GM18505 (cell line): ENCODE results near the gene SLC12A7.
"Not testable (repeated sequence)": the region's sequence is repeated elsewhere in the genome, so short reads cannot be mapped to it uniquely, and the experiment has no call there.

Experiments used
- ATAC-seq: cut with Tn5 transposase; IDR thresholded peaks from one replicate; pipeline ENCODE4 v1.9.1; 2021; ENCODE audit not compliant: unreplicated experiment
- POLR2A ChIP-seq: IDR thresholded peaks from 4 replicates; pipeline ENCODE4 v1.6.1; 2011; ENCODE audit warnings: borderline replicate concordance; ENCODE audit not compliant: insufficient read depth, insufficient read length; ENCODE audit errors: extremely low read depth

Gene SLC12A7

DNA sequence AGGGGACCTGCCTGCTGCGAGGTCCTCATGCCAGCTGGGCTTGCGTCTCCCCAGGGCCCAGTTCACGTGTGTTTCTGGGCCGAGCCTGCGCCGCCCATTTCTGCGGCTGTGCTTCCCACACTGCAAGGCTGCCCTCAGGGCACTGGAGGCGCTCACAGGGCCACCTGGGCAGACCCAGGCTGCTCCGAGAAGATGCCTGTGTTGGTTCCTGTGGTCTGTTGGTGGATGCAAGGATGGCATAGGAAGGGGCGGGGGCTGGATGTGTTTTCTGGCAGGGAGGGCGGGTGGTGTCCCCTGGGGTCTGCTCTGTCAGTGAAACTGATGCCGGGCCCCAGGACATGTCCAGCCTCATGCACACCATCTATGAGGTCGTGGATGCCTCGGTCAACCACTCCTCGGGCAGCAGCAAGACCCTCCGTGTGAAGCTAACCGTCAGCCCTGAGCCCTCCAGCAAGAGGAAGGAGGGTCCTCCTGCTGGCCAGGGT, 77.4 kb downstream of the SLC12A7 start:
- ATAC-seq = no peak
- TF ChIP-seq POLR2A = no peak

- no peak for ATAC-seq
- no peak for TF ChIP-seq POLR2A
These were observed 78.0 kb downstream of the SLC12A7 start for GRCh38 chr5:1033606-1034420.

DNA sequence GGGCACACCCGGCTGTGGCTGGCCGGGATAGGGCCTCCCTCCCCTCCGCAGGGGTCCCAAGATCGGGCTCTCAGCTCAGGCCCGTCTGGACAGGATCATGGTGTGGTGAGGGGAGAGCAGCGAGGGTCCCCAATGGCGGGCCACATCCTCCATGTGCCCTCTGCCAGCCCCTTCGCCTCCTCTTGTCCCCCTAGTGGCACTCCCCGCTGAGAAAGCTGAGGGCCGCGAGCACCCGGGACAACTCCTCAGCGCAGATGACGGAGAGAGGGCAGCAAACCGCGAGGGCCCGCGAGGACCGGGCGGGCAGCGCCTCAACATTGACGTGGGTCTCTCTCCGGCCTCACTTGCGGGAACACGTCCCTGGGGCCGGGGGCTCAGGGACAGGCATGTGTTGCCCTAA, 78.7 kb downstream of the SLC12A7 start:
- ATAC-seq = no peak
- no peak for TF ChIP-seq POLR2A

DNA sequence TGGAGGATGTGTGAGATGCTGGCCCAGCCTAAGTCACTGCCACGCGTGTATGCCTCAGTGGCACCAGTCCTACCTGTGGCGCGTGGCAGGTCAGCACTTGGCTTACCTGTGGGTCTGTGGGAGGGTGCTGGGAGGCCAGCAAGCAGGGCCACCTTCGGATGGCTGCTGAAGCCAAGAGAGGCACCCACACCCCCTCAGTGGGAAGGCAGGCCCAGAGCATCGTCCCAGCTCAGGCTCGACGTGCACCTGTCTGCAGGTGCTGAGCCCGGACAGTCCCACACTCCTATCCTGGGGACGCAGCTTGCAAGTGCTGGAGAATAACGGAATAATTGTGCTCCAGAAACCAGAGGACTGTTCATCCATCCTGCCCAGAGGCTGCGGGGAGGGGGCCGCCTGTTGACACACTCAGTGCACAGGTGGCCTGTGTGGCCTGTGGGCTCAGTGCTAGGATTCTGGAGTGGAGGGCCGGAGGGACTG, 79.3 kb downstream of the SLC12A7 start:
- ATAC-seq = no peak
- no peak for TF ChIP-seq POLR2A

GRCh38 chr5:1032011-1032410, 79.9 kb downstream of the SLC12A7 start:
- TF ChIP-seq POLR2A = no peak
- ATAC-seq = no peak

DNA sequence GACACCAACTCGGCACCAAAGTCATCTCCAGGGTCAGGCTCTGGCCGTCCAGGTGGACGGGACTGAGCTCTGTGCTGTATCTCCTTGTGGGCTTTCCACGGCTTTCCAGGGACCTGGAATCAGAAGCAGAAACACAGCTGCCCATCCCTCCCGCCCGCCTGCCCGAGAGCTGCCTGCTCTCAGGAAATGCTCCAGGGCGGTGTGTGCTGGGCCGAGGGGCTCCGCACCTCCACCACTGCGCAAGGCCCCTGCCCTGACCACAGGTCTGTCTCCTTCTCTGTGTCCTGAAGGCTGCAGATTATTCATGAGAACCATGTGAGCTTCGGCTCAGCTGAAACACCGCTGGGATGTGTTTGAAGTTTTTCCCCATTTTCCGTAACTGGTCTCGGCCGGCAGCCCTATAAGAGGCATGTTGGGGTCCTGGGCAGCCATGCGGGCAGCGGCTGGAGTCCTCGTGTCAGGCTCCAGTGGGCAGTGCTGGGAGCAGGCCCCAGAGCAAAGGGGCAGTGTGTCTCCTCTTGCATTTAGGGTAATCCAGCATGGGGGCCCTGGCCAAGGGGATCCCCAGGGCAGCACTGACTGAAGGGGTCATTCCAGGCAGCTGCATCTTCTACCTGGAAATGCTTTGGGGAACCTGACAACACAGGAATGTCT, 80.4 kb downstream of the SLC12A7 start:
- no peak for TF ChIP-seq POLR2A
- ATAC-seq = no peak

- no peak for TF ChIP-seq POLR2A
- no peak for ATAC-seq
These were observed 81.0 kb downstream of the SLC12A7 start for GRCh38 chr5:1030801-1031271.

DNA sequence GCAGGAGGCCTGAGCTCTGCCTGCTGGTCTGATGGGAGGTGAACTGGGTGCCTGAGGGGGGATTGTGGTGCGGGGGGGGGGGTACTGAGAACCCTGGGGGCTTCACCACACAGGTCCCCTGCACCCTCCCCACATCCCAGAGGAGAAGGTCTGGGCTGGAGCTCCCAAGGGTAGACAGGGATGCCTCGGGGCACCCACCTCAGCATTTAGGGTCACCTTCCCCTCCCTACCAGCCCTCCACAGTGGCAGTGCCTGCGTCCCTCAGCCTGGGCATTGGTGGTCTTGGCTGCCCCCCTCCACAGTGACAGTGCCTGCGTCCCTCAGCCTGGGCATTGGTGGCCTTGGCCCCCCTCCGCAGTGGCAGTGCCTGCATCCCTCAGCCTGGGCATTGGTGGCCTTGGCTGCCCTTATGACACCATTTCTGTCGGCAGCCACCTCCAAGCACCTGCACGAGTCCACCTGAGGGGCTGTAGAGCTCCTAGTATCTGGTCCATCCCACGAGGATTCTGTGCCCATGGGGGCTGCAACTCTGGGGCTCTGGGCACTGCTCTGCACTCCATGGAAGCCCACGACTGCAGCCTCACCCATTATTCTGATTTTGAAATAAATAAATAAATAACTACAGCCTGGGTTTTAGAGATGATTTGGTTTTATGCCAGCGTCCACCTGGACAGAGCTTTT, 81.8 kb downstream of the SLC12A7 start:
- TF ChIP-seq POLR2A = no peak
- ATAC-seq = no peak

DNA sequence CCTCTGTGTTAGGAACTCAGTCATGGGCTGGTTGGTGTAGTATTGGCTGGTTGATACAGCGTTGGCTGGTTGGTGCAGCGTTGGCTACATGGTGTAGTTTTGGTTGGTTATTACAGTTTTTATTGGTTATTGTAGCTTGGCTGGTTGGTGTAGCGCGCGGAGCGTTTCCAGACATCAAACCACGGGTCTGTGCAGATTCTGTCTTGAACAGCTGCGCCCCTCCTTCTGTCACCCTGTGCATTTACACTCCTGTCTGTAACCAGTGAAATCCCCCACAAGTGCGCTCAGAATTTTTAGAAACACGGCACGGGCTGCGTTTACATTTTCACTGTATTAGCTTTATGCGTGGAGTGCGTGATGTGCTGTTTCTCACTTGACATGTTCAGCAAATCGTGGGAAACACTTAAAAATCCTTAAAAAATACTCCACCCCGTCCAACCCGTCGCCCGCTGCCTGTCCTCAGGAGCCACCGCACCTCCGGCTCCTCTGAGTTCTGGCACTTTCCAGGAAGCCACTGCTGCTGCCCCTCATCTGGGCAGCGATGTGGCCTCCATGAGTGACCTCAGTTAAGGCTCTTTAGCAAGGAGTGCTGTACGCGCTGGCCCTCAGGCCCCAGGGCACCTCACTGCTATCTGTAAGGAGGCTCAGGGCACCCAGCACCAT, 82.5 kb downstream of the SLC12A7 start:
- no peak for ATAC-seq
- TF ChIP-seq POLR2A = no peak

DNA sequence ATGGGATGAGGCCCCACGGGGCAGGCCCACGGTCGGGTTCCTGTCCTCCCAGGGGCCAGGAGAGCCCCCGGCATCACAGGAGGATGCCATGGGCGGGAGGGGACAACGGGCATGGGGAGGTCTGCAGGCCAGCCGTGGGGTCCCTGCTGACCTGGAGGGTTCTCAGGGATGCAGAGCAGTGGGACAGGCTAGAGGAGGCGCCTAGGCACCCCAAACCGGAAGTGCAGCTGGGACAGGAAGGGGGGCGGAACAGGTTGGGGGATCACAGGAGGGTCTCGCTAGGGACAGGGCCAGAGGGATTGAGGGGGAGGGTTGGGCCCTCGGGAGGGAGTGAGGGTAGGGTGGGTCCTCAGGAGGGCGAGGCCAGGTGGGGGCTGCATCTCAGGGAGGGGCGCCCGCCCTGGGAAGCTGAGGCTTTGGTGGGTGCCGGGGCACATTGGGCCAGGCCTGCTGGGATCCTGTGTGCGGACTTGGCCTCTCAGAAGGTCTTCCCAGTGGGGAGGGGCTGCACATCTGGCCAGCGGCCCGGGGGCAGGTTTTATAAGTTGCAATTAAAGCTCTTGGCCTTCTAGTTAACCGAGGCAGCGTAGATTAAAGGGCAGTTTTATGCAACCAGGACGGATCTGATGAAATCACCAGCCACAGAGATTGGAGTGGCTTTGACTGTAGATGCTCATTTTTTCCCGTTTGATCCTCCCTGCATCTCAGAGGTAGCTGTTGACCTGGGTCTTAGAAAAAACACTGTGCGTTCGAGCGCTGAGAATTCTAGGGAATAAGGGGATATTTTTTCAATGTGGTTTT, 83.2 kb downstream of the SLC12A7 start:
- no peak for ATAC-seq
- TF ChIP-seq POLR2A = no peak

DNA sequence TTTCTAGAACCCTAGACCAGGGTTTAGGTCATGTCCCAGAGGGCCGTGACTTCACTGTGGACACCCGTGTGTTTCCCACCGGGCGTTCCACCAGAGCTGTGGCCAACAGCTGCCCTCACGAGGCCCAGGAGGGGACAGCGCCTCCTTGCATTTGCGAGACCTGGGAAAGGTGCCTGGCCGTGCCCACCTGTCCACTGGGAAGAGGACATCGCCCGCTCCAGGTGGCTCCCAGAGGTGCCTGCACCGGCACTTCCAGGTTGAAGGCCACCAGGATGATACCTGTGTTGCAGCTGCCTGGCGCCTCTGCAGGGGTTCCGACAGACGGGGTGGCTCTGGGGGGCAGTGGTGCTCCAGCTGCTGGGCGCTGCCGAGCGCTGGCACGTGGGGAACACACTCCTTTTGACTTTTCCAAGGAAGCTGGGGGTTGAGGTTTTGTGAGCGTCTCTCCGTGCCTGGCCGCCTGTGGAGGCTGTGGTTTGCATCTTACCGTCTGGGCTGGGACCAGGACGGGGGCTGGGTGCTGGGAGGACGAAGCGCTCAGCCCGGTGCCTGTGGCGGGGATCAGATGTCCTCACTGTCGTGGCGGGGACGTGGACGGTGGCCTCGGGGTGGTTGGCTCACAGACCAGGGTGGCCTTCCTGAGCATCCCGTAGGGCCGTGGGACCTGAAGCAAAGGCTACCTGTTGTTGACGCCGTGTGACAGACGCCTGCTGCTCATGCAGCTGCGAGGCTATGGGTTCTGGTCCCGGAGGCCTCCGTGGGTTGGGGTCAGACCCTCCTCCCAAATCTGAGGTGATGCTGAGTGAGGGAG, 84.0 kb downstream of the SLC12A7 start:
- no peak for ATAC-seq
- no peak for TF ChIP-seq POLR2A

GRCh38 chr5:1026700-1027621, 84.9 kb downstream of the SLC12A7 start:
- no peak for TF ChIP-seq POLR2A
- ATAC-seq = no peak

GRCh38 chr5:1021969-1022336, 89.9 kb downstream of the SLC12A7 start:
- not testable (repeated sequence) for ATAC-seq
